Lung (tissue), 12 donors: ENCODE data around the gene CREB3L4. TPM values are rescaled to one million over a fixed set of nuclear protein-coding genes. Genes with fewer than 3 reads are reported as not detected.

Experiments
- ATAC-seq: fragments of 200-7000 bp; cut with Tn5 transposase; one replicate; pipeline ENCODE4 v1.9.1; 2020; ENCODE audit warnings: moderate number of reproducible peaks; ENCODE audit not compliant: insufficient read depth, low FRiP score
- DNase-seq, 3 donors: peaks; one replicate each; pipeline ENCODE4 v3.0.0-alpha.2; 2013 to 2017
- H3K27ac ChIP-seq, 2 donors: one replicate each; pipeline ENCODE4 v1.5.1; 2013; ENCODE audit warnings: mild to moderate bottlenecking in 2 of 2, moderate library complexity in 2 of 2, control low read depth in 1 of 2, inconsistent platforms in 1 of 2, low read depth in 1 of 2, low read length in 1 of 2
- H3K27me3 ChIP-seq, 3 donors: one replicate each; pipeline ENCODE4 v1.5.1; 2013; ENCODE audit warnings: low read length in 2 of 3; ENCODE audit not compliant: control insufficient read depth in 3 of 3, insufficient read depth in 3 of 3
- H3K36me3 ChIP-seq, 4 donors: one replicate each; pipeline ENCODE4 v1.5.1; 2013; ENCODE audit warnings: low read length in 4 of 4, mild to moderate bottlenecking in 1 of 4, moderate library complexity in 1 of 4; ENCODE audit not compliant: control insufficient read depth in 4 of 4, insufficient read depth in 4 of 4
- H3K4me1 ChIP-seq, 5 donors: one replicate each; pipeline ENCODE4 v1.5.1; 2013; ENCODE audit warnings: low read length in 5 of 5, mild to moderate bottlenecking in 2 of 5, moderate library complexity in 1 of 5; ENCODE audit not compliant: control insufficient read depth in 5 of 5, insufficient read depth in 5 of 5
- H3K4me3 ChIP-seq: one replicate; pipeline ENCODE4 v1.5.1; 2013; ENCODE audit warnings: mild to moderate bottlenecking, control low read depth, moderate library complexity
- H3K9ac ChIP-seq, 2 donors: one replicate each; pipeline ENCODE4 v1.5.1; 2013; ENCODE audit warnings: low read length in 2 of 2, control low read depth in 1 of 2; ENCODE audit not compliant: insufficient read depth in 1 of 2
- H3K9me3 ChIP-seq, 4 donors: one replicate each; pipeline ENCODE4 v1.5.1; 2013; ENCODE audit warnings: low read length in 3 of 4, mild to moderate bottlenecking in 1 of 4, moderate library complexity in 1 of 4; ENCODE audit not compliant: control insufficient read depth in 4 of 4, insufficient read depth in 3 of 4
- CTCF ChIP-seq: IDR thresholded peaks from 2 replicates; pipeline ENCODE4 v1.5.1; 2012; ENCODE audit warnings: mild to moderate bottlenecking; ENCODE audit errors: control extremely low read depth, extremely low read depth
- WGBS, 2 donors: extraction: QIAGEN DNeasy Blood & Tissue Kit; methylation state at CpG; one replicate each; pipeline ENCODE4 v1.1.7; 2013; 5-methylcytosine and 5-hydroxymethylcytosine counted together
- polyA plus RNA-seq, 2 donors: library from polyadenylated mRNA; stranded (reverse); fragments of 200-250 nt; gene quantifications; one replicate each; pipeline ENCODE4 v1.2.1, GENCODE V29; 2013
- total RNA-seq, 2 donors: library from RNA; depleted of rRNA in 1 of 2; stranded (reverse); fragments of >200 nt in 1 of 2; gene quantifications; one replicate each; pipeline ENCODE4 v1.2.1, GENCODE V29; 2014 to 2021
- donor health status: control.
- donor health status: control.
- donor health status: Bipolar disorder and iron deficiency.
- donor health status: healthy.
- donor health status: DM: yes; HTN: yes; CAD: no.

Gene CREB3L4
- total and polyA plus RNA-seq, 4 donors: 9.5 to 21.8 (median 13.6) TPM

GRCh38 chr1:153928791-153929341 is 38.8 kb upstream of the CREB3L4 start:
- DNase-seq: peak in 1 of 3 donors; percentile 34
- Histone ChIP-seq H3K27me3 (no peaks in the 10 kb centered on the region), H3K4me1 (peaks cover 0 to 5% (median 1%) of the 10 kb centered on the region in 5 donors), H3K27ac (peak overlapping the region in 1 of 2 donors; percentile 46), H3K36me3 (peaks cover 5 to 36% (median 19%) of the 10 kb centered on the region in 4 donors), H3K9me3 (no peaks in the 10 kb centered on the region), H3K4me3 (no peak overlapping the region), H3K9ac (no peak overlapping the region)
- ATAC-seq: no peak
- no peak for TF ChIP-seq CTCF
- 60 to 62% methylated on average over 4 of the region's 4 CpGs for WGBS, 2 donors

GRCh38 chr1:153929426-153929825 is 38.3 kb upstream of the CREB3L4 start:
- ATAC-seq (no peak), DNase-seq (no peak)
- Histone ChIP-seq H3K27ac (peak overlapping the region in 1 of 2 donors; percentile 46), H3K4me1 (peaks cover 0 to 5% (median 0%) of the 10 kb centered on the region in 5 donors), H3K27me3 (no peaks in the 10 kb centered on the region), H3K36me3 (peaks cover 8 to 40% (median 20%) of the 10 kb centered on the region in 4 donors), H3K9me3 (no peaks in the 10 kb centered on the region), H3K9ac (no peak overlapping the region), H3K4me3 (no peak overlapping the region)
- WGBS, 2 donors: 91 to 97% methylated on average over 5 of the region's 5 CpGs
- no peak for TF ChIP-seq CTCF

- Histone ChIP-seq H3K4me1 (peaks cover 0 to 5% (median 0%) of the 10 kb centered on the region in 5 donors), H3K36me3 (peaks cover 10 to 45% (median 21%) of the 10 kb centered on the region in 4 donors), H3K27ac (no peak overlapping the region), H3K27me3 (no peaks in the 10 kb centered on the region), H3K4me3 (no peak overlapping the region), H3K9me3 (no peaks in the 10 kb centered on the region), H3K9ac (no peak overlapping the region)
- WGBS, 2 donors: 88 to 91% methylated on average over 13 to 14 of the region's 14 CpGs
- no peak for TF ChIP-seq CTCF
- no peak for ATAC-seq
- DNase-seq: no peak
Measured at GRCh38 chr1:153929981-153930948, 37.4 kb upstream of the CREB3L4 start.
